ENCODE measurements around the gene TMEM72.

- TF ChIP-seq EZH2 (IDR thresholded peaks at IDR 0.05; ENCODE audit: borderline replicate concordance, low read depth, low read length, severe bottlenecking) (no peak), JUN (IDR thresholded peaks at IDR 0.05; ENCODE audit: borderline replicate concordance, insufficient read depth, insufficient read length, low read depth) (peak; percentile 86), POLR2A (IDR thresholded peaks at IDR 0.05; ENCODE audit: low read depth, low read length) (no peak), POLR2AphosphoS5 (IDR thresholded peaks at IDR 0.05; ENCODE audit: insufficient read depth, low read depth, low read length) (no peak)
- TF ChIP-seq, protein P1, sequence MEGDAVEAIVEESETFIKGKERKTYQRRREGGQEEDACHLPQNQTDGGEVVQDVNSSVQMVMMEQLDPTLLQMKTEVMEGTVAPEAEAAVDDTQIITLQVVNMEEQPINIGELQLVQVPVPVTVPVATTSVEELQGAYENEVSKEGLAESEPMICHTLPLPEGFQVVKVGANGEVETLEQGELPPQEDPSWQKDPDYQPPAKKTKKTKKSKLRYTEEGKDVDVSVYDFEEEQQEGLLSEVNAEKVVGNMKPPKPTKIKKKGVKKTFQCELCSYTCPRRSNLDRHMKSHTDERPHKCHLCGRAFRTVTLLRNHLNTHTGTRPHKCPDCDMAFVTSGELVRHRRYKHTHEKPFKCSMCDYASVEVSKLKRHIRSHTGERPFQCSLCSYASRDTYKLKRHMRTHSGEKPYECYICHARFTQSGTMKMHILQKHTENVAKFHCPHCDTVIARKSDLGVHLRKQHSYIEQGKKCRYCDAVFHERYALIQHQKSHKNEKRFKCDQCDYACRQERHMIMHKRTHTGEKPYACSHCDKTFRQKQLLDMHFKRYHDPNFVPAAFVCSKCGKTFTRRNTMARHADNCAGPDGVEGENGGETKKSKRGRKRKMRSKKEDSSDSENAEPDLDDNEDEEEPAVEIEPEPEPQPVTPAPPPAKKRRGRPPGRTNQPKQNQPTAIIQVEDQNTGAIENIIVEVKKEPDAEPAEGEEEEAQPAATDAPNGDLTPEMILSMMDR (IDR thresholded peaks at IDR 0.05; ENCODE audit: extremely low read depth in 1 of 2, insufficient read depth in 1 of 2, low read depth in 1 of 2, low read length in 2 of 2), result no peak
Observed at GRCh38 chr10:44985175-44985681, 74.1 kb downstream of the TMEM72 start.
